GM10266 (cell line): Measurements from ENCODE around the gene BCAS3.

Experiments
- DNase-seq: peaks from one replicate; pipeline ENCODE4 v3.0.0; 2012; ENCODE audit errors: extremely low spot score
- TF ChIP-seq, protein P1 (sequence below): IDR thresholded peaks from 2 replicates; pipeline ENCODE4 v1.5.1; 2012; ENCODE audit warnings: mild to moderate bottlenecking, low read depth; ENCODE audit not compliant: control insufficient read depth, insufficient read depth; ENCODE audit errors: missing control alignments

BCAS3 gene

DNA sequence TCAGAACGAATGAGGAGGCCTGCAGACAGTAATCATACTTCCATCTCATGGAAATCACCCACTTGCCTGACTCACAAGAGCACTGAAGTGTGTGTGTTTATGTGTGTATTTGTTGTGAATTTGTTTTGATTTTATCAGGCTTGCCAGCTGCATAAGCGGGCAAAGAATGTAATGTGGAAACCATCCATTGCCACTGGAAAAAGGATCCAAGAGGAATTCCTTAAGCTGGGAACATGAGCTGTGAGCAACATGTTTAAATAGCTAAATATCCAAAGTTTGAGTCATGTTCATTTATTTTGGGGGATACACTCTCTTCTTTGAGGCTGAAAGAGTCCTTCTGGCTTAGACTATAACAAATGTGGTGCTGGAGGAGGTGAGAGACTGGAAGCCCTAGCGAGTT, 523.6 kb downstream of the BCAS3 start:
- no peak for DNase-seq
- TF ChIP-seq, protein P1, sequence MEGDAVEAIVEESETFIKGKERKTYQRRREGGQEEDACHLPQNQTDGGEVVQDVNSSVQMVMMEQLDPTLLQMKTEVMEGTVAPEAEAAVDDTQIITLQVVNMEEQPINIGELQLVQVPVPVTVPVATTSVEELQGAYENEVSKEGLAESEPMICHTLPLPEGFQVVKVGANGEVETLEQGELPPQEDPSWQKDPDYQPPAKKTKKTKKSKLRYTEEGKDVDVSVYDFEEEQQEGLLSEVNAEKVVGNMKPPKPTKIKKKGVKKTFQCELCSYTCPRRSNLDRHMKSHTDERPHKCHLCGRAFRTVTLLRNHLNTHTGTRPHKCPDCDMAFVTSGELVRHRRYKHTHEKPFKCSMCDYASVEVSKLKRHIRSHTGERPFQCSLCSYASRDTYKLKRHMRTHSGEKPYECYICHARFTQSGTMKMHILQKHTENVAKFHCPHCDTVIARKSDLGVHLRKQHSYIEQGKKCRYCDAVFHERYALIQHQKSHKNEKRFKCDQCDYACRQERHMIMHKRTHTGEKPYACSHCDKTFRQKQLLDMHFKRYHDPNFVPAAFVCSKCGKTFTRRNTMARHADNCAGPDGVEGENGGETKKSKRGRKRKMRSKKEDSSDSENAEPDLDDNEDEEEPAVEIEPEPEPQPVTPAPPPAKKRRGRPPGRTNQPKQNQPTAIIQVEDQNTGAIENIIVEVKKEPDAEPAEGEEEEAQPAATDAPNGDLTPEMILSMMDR: no peak

DNA sequence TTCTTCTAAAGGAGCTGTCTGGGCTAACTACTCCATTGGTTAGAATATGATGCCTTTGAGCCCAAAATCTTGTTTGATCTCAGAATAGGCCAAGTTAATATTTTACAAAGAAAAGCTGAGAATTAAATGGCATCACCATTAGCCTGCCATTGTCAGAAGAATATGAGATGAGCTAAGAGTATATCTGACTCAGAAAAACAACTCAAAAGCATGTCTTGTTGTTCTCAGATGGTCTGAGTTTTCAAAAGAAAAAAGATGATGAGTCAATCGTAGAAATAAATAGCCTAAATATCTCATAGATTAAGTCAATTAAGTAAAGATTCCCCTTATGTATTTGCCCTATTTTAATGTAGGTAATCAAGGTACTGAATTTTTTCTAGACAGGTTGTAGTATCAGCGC, 524.9 kb downstream of the BCAS3 start:
- no peak for DNase-seq

GRCh38 chr17:61203671-61204131, 526.0 kb downstream of the BCAS3 start:
- DNase-seq: no peak
- TF ChIP-seq, protein P1: no peak

More for the DNA sequence above, 524.9 kb downstream of the BCAS3 start:
- TF ChIP-seq, protein P1: no peak

- TF ChIP-seq, protein P1: no peak
- no peak for DNase-seq
Measured at GRCh38 chr17:61204456-61204855, 526.8 kb downstream of the BCAS3 start.

GRCh38 chr17:61205401-61205800, 527.8 kb downstream of the BCAS3 start:
- DNase-seq: no peak
- TF ChIP-seq, protein P1: no peak

DNA sequence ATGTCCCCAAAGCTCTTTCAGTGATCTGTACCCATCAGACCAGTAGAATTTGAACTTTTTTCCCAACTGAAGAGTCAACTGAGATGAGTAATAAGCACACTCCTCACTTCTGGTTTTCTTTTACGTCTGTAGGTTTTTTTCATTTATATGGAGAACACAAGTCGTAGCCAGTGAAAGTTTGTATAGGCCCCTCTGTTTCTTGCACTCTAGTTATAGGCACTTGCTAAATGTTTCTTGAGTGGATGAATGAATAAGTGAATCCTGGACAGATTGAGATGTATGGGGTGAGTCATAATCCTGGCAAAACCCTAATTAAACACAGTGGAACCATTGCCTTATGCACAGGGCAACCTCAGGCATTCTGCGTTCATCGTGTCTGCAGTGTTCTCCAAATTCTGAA, 528.3 kb downstream of the BCAS3 start:
- no peak for DNase-seq
- TF ChIP-seq, protein P1: no peak

DNA sequence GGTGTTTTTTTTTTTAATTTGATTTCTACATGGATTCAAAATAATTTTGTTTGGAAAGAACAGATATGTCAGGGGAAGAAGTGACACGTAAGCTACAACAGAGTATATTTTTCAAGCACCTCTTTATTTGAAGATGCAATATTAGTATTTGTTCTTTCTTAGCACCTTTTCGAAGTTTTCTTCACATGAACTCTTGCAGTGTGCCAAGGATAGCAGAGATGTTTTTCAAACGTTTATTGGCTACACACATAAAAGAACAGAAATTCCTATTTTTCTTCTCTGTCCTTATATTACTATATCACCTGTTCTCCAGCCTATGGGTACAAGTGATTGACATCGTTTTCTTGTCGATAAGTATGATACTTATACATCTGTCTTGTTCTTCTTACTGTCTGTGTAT, 529.3 kb downstream of the BCAS3 start:
- DNase-seq: no peak
- TF ChIP-seq, protein P1: no peak
